Left ventricle myocardium inferior (tissue), 1 donor: Measurements from ENCODE around the gene IFIT1. TPM values are rescaled to one million over a fixed set of nuclear protein-coding genes. Genes with fewer than 3 reads are reported as not detected.
A peak's percentile ranks its signal among the peaks of the same experiment; 100 is the strongest.

Experiments
- DNase-seq: peaks from one replicate; pipeline ENCODE4 v3.0.0-alpha.2; 2020
- H3K27ac ChIP-seq: fragments of 200-600 bp; replicated peaks from 2 replicates; pipeline ENCODE4 v1.8.0; 2021
- H3K27me3 ChIP-seq: fragments of 200-600 bp; 2 replicates; pipeline ENCODE4 v1.8.0; 2021; ENCODE audit warnings: low read depth
- H3K36me3 ChIP-seq: fragments of 200-600 bp; 2 replicates; pipeline ENCODE4 v1.8.0; 2021
- H3K4me1 ChIP-seq: fragments of 200-600 bp; 2 replicates; pipeline ENCODE4 v1.8.0; 2021
- H3K4me3 ChIP-seq: fragments of 200-600 bp; 2 replicates; pipeline ENCODE4 v1.8.0; 2021; ENCODE audit warnings: mild to moderate bottlenecking, moderate library complexity
- H3K9me3 ChIP-seq: fragments of 200-600 bp; replicated peaks from 2 replicates; pipeline ENCODE4 v1.8.0; 2021
- intact Hi-C: fragments of 100-400 bp; cut with micrococcal nuclease; formaldehyde crosslinking; loops from one replicate; pipeline ENCODE4 v1.11.0; 2022
- long read RNA-seq: library from polyadenylated mRNA; unstranded; transcript quantifications from one replicate; pipeline ENCODE4 v2.0.0, GENCODE V29; 2021
- total RNA-seq: library from RNA; stranded (reverse); fragmentation: NEBNext Ultra II Directional; extraction: Animal tissue kit (Norgen Biotek cat#: 25700); gene quantifications from one replicate; pipeline ENCODE4 v1.2.1, GENCODE V29; 2021
- TF ChIP-seq, protein P1 (sequence below): fragments of 200-600 bp; IDR thresholded peaks from 2 replicates; pipeline ENCODE4 v1.8.0; 2021; ENCODE audit warnings: antibody characterized with exemption, mild to moderate bottlenecking, borderline replicate concordance
- donor health status: DM: no; HTN: yes; CAD: no; lungs with severe emphysema.

Gene IFIT1, protein sequence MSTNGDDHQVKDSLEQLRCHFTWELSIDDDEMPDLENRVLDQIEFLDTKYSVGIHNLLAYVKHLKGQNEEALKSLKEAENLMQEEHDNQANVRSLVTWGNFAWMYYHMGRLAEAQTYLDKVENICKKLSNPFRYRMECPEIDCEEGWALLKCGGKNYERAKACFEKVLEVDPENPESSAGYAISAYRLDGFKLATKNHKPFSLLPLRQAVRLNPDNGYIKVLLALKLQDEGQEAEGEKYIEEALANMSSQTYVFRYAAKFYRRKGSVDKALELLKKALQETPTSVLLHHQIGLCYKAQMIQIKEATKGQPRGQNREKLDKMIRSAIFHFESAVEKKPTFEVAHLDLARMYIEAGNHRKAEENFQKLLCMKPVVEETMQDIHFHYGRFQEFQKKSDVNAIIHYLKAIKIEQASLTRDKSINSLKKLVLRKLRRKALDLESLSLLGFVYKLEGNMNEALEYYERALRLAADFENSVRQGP
- total RNA-seq = 31.0 TPM
- long read RNA-seq, transcript IFIT1-201 (2 exons, 1,880 nt) = major isoform, 27 of 32 reads
- long read RNA-seq, partial matches to known transcripts = 0 of 32 reads
- long read RNA-seq, other reads (novel, unspliced or antisense) = 5 of 32 reads

DNA sequence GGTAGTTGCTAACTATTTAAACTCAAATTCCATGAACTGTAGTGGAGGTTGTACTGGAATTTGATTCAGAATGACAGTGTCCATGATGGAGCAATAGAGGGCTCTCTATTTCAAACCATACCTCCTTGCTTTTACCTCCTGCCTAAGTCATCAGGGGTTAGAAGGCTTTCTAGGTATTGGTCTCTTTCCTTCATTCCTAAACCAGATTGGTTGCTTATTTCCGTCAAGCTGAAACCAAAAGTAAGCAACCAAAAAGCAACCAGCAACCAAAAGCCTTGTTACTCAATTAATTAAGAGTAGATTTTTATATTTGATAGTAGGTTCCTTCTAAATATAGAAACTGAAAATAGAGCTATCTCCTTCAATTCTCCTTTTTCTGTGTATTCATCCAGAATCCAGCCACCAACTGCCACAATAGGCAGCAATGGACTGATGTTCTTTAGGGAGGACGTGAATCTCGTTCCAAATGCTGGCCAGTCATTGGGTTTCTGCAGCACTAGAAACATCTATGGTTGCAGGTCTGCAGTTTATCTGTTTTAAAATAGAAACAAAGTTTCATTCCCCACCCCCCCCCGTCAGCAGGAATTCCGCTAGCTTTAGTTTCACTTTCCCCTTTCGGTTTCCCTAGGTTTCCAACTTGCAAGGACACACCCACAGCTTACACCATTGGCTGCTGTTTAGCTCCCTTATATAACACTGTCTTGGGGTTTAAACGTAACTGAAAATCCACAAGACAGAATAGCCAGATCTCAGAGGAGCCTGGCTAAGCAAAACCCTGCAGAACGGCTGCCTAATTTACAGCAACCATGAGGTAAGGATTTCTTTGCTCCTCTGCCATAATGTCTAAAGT is at the start of gene IFIT1:
Gene IFIT1, plus strand, starts transcription at position 717 of the 850 bp plus-strand sequence. Its CDS starts 90 bp downstream, at position 807.
- peaks cover 7% of the 10 kb centered on the region for H3K36me3 ChIP-seq
- H3K9me3 ChIP-seq = no peaks in the 10 kb centered on the region
- peak within 1 kb of the TSS; percentile 88 for H3K27ac ChIP-seq
- peaks cover 53% of the 10 kb centered on the region for H3K4me1 ChIP-seq
- intact Hi-C loops = no loop called here
- no peaks in the 10 kb centered on the region for H3K27me3 ChIP-seq
- H3K4me3 ChIP-seq = peak within 1 kb of the TSS; percentile 74
- DNase-seq = no peak
- TF ChIP-seq, protein P1, sequence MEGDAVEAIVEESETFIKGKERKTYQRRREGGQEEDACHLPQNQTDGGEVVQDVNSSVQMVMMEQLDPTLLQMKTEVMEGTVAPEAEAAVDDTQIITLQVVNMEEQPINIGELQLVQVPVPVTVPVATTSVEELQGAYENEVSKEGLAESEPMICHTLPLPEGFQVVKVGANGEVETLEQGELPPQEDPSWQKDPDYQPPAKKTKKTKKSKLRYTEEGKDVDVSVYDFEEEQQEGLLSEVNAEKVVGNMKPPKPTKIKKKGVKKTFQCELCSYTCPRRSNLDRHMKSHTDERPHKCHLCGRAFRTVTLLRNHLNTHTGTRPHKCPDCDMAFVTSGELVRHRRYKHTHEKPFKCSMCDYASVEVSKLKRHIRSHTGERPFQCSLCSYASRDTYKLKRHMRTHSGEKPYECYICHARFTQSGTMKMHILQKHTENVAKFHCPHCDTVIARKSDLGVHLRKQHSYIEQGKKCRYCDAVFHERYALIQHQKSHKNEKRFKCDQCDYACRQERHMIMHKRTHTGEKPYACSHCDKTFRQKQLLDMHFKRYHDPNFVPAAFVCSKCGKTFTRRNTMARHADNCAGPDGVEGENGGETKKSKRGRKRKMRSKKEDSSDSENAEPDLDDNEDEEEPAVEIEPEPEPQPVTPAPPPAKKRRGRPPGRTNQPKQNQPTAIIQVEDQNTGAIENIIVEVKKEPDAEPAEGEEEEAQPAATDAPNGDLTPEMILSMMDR = no peak

DNA sequence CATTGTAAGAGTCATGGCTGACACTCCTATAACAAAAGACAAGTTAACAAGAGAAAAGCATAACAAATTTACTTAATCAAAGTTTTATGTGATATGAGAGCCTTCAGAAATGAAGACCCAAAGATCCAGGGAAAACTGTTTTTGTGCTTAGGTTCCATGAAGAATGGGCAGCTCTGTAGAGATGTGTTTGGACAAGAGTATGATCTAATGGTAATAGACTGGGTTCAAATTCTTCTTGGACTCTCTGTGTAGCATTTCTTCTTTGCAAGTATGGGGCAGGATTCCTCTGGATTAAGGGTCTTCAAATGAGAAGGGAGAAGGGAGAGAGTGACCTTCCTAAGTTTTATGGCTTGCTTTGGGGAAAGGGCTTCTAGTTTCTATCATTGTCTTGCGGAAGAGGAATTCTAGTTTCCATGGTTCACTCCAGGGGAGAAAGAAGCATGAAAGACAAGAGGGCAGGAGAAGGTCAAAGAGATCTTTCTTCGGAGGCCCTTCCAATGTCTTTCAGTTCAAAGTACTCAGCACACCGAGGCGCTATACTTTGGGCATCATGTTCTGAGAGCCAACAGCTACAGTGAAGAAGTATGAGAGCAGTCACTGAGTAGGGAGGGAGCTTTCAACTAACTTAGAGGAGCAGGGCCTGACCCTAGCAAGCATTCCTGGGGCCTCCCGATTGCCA is 49.2 kb upstream of the IFIT1 start:
- no peaks in the 10 kb centered on the region for H3K9me3 ChIP-seq
- intact Hi-C loops = no loop called here
- H3K4me1 ChIP-seq = peaks cover 49% of the 10 kb centered on the region

DNA sequence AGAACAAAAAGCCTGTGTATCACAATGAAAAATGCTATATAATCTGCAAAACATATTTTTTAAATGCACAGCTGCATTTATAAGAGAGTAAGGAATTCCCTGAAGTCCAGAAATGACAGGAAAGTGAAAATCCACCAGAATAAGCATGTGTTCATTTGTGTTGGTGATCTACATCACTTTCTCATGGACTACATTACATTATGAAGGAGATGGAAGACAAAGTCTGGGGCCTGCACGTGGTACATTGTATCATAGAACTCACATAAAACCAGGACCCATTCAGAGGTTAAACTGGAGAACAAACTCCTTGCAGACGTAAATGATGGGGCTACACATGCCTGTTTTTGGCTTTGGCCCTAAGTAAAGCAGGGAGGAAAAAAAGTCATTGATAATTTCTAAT is 48.3 kb upstream of the IFIT1 start:
- TF ChIP-seq, protein P1 = no peak
- Histone ChIP-seq H3K4me3 (no peak overlapping the region), H3K27ac (no peak overlapping the region), H3K27me3 (no peaks in the 10 kb centered on the region), H3K4me1 (peaks cover 54% of the 10 kb centered on the region), H3K36me3 (peaks cover 10% of the 10 kb centered on the region), H3K9me3 (no peaks in the 10 kb centered on the region)
- intact Hi-C loops = no loop called here
- no peak for DNase-seq

More for the DNA sequence above, 49.2 kb upstream of the IFIT1 start:
- H3K4me3 ChIP-seq = no peak overlapping the region
- H3K36me3 ChIP-seq = peaks cover 20% of the 10 kb centered on the region
- no peaks in the 10 kb centered on the region for H3K27me3 ChIP-seq
- TF ChIP-seq, protein P1 = no peak
- DNase-seq = no peak
- H3K27ac ChIP-seq = peak overlapping the region; percentile 23

DNA sequence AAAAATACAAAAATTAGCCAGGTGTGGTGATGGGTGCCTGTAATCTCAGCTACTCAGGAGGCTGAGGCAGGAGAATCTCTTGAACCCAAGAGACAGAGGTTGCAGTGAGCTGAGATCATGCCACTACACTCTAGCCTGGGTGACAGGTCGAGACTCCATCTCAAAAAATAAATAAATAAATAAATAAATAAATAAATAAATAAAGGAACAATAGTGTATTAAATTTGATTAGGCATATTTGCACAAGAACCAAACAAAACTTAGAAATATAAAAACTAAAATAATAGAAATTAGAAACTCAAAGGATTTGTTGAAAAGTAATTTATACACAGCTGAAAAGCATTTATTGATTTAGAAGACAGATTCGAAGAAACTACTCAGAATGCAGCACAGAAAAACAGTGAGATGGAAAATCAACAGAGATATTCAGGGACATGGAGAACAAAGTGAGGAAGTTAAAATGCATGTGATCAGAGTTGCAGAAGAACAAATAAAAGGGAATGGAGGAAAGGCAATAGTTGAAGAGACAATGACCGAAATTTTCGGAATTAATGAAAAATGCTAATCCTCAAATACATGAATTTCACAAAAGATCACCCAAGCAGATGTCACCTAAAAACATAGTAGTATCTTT is 46.9 kb upstream of the IFIT1 start:
- DNase-seq = no peak
- no peak overlapping the region for H3K4me3 ChIP-seq
- no peaks in the 10 kb centered on the region for H3K36me3 ChIP-seq
- TF ChIP-seq, protein P1 = no peak
- no peaks in the 10 kb centered on the region for H3K27me3 ChIP-seq
- H3K9me3 ChIP-seq = no peaks in the 10 kb centered on the region
- intact Hi-C loops = no loop called here
- no peak overlapping the region for H3K27ac ChIP-seq
- peaks cover 66% of the 10 kb centered on the region for H3K4me1 ChIP-seq
